CD4-positive, alpha-beta T cell treated with Interleukin-21 for 1 hour (primary cell): ENCODE data around the gene CEP350.
"Not testable (repeated sequence)": the region's sequence is repeated elsewhere in the genome, so short reads cannot be mapped to it uniquely, and the experiment has no call there.

Experiments used
- DNase-seq: peaks from one replicate; pipeline ENCODE4 v3.0.0-alpha.2; 2020

CEP350 gene

GRCh38 chr1:179996099-179996498 is 41.5 kb downstream of the CEP350 start:
- DNase-seq = no peak

- no peak for DNase-seq
Observed at GRCh38 chr1:180000575-180000974, 46.0 kb downstream of the CEP350 start.

GRCh38 chr1:180002437-180002836 is 47.8 kb downstream of the CEP350 start:
- no peak for DNase-seq

- DNase-seq = no peak
Observed at GRCh38 chr1:180003026-180003695, 48.6 kb downstream of the CEP350 start.

GRCh38 chr1:180006762-180007161 is 52.2 kb downstream of the CEP350 start:
- not testable (repeated sequence) for DNase-seq

GRCh38 chr1:180020017-180020416 is 65.4 kb downstream of the CEP350 start:
- DNase-seq = no peak

- no peak for DNase-seq
Observed at GRCh38 chr1:180026556-180026955, 71.9 kb downstream of the CEP350 start.

- no peak for DNase-seq
Observed at GRCh38 chr1:180027949-180028445, 73.4 kb downstream of the CEP350 start.

- peak; percentile 4 for DNase-seq
Observed at GRCh38 chr1:180028864-180029263, 74.3 kb downstream of the CEP350 start.

- no peak for DNase-seq
Observed at GRCh38 chr1:180029524-180030135, 75.0 kb downstream of the CEP350 start.

- no peak for DNase-seq
Observed at GRCh38 chr1:180031664-180032063, 77.1 kb downstream of the CEP350 start.

GRCh38 chr1:180033390-180033789 is 78.8 kb downstream of the CEP350 start:
- DNase-seq = no peak

- no peak for DNase-seq
Observed at GRCh38 chr1:180040034-180040433, 85.4 kb downstream of the CEP350 start.

GRCh38 chr1:180041582-180041981 is 87.0 kb downstream of the CEP350 start:
- DNase-seq = no peak

GRCh38 chr1:180042988-180043622 is 88.5 kb downstream of the CEP350 start:
- DNase-seq = no peak

GRCh38 chr1:180043785-180044184 is 89.2 kb downstream of the CEP350 start:
- no peak for DNase-seq

- no peak for DNase-seq
Observed at GRCh38 chr1:180046674-180047073, 92.1 kb downstream of the CEP350 start.

- DNase-seq = no peak
Observed at GRCh38 chr1:180053594-180054567, 99.3 kb downstream of the CEP350 start.

- DNase-seq = no peak
Observed at GRCh38 chr1:180057883-180058396, 103.3 kb downstream of the CEP350 start.

- DNase-seq = no peak
Observed at GRCh38 chr1:180061019-180061418, 106.4 kb downstream of the CEP350 start.

- DNase-seq = no peak
Observed at GRCh38 chr1:180062452-180062971, 107.9 kb downstream of the CEP350 start.

GRCh38 chr1:180065408-180065807 is 110.8 kb downstream of the CEP350 start:
- DNase-seq = no peak
